GM19240 (cell line): Measurements from ENCODE around the gene CDHR3.
"Not testable (repeated sequence)": the region's sequence is repeated elsewhere in the genome, so short reads cannot be mapped to it uniquely, and the experiment has no call there.

ENCODE experiments used
- DNase-seq: peaks from one replicate; pipeline ENCODE4 v3.0.0; 2011; ENCODE audit warnings: low spot score; ENCODE audit not compliant: insufficient read length

The CDHR3 gene, protein sequence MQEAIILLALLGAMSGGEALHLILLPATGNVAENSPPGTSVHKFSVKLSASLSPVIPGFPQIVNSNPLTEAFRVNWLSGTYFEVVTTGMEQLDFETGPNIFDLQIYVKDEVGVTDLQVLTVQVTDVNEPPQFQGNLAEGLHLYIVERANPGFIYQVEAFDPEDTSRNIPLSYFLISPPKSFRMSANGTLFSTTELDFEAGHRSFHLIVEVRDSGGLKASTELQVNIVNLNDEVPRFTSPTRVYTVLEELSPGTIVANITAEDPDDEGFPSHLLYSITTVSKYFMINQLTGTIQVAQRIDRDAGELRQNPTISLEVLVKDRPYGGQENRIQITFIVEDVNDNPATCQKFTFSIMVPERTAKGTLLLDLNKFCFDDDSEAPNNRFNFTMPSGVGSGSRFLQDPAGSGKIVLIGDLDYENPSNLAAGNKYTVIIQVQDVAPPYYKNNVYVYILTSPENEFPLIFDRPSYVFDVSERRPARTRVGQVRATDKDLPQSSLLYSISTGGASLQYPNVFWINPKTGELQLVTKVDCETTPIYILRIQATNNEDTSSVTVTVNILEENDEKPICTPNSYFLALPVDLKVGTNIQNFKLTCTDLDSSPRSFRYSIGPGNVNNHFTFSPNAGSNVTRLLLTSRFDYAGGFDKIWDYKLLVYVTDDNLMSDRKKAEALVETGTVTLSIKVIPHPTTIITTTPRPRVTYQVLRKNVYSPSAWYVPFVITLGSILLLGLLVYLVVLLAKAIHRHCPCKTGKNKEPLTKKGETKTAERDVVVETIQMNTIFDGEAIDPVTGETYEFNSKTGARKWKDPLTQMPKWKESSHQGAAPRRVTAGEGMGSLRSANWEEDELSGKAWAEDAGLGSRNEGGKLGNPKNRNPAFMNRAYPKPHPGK

DNA sequence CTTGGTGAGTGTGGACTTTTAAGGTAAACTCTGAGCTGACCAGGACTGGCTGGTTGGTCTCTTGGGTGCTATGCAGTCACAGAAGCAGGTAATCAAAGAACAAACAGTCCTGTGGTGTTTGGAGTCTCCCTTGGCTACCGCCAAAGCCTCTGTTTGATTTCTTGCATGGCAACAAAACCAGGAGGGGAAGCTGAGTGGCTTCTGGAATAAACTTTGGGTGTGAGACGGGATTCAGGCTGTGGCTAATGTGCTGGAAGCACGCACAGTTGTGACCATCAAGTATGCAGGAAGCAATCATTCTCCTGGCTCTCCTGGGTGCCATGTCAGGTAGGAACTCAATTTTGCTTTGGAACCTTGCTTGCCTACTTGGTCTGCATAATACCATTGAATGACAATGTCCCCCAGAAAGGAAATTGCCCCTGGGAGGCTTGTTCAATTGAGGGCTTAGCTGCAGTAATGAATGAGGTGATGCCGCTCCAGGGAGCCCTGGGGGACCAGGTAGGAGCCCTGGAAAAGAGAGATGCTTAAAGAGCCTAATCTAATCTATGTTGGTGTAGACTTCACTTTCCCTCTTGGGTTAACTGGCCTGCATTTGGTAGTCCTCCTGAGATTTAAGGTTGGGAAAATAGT lies at the start of gene CDHR3:
TSS of gene CDHR3 (plus strand) at position 227 of the 630 bp plus-strand sequence. CDS start at position 282, 55 bp downstream.
- DNase-seq, result no peak

DNA sequence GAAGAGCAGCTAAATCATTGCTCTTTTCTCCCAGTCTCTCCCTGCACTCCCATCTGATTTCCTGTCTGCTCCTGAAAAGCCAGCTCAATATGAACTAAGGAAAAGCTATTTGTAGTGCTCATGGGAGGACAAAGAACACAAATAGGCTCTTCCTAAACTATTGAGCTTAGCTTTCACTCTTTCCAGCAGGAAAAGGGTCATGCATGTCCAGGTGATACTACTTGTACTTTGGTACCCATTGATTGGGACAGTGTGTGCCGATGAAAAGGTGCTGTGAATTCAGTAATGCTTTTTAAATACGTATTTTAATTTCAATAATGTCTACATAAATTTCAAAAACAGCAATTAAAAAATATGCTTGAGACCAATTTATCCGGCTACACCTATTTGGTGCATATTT lies 49.1 kb upstream of the CDHR3 start:
- DNase-seq, result no peak

DNA sequence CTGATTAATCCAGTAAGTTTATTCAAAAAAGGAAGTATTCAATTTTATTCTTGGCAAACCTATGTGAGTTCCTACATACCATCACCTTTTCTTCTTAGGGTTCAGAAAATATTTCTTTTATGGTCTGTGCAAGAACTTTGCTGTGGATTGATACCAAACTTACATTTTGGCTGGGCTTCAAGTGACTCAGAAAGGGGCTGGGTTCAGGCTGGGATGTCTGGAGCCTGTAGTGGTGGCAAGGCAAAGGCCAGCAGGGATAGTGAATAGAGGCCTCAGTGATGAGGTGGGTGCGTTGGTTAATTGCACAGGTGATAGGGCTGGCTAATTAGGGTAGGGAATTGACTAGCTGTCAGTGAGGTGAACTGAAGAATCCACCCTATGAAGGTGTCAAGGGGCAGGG lies 46.5 kb upstream of the CDHR3 start:
- no peak for DNase-seq

DNA sequence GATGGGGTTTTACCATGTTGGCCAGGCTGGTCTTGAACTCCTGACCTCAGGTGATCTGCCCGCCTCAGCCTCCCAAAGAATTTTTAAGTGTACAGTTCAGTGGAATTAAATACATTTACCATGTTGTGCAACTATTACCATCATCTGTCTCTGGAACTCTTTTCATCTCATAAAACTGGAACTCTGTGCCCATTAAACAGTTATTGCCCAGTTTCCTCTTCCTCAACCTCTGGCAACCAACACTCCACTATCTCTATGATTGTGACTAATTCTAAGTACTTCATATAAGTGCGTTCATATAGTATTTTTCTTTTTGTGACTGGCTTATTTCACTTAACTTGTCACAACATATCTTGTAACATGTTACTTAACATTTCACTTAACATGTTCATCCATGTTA lies 45.4 kb upstream of the CDHR3 start:
- no peak for DNase-seq

DNA sequence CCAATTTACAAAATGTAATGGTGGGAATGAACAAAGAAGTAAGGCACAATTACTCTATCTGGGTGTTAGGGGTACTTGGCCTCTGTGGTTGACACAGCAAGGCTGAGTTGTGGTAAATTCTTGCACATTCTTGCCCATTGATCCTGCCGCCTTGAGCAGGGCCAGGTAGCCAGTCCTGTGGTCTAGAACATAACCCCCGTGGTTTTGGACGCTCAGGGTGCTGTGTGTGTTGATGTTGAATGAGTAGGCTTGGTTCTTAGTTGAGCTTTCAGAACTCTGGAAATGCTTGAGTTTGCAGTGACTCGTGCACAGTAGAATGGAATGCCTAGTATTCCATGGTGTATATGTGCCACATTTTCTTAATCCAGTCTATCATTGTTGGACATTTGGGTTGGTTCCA lies 42.3 kb upstream of the CDHR3 start:
- no peak for DNase-seq

DNA sequence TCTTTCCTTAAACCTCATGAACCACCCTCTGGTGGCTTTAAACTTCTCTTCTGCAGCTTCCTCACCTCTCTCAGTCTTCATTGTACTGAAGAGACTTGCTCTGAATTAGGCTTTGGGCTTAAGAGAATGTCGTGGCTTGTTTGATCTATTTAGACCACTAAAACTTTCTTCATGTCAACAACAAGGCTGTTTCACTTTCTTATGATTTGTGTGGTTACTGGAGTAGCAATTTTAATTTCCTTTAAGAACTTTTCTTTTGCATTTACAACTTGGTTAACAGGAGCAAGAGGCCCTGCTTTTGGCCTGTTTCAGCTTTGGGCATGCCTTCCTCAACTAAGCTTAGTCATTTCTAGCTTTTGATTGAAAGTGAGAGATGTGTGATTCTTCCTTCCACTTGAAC lies 38.1 kb upstream of the CDHR3 start:
- DNase-seq, result no peak

DNA sequence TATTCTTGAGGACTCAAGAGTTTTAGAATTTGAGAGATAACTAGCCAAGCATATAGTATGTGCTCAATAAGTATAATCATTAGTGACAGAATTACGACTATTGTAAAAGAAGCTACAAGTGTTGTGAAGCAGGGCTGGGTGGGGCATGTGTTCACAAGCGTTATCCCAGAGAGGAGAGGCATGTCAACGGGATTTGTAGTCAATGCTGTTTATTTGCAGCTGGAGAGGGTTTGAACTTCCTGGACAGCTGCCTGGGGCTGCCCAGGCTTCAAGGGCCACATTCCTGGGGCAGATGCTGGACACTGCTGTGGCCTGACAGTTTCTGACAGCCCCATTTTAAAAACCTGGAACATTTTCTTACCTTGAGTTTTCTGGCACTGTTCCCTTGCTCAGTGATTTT lies 36.9 kb upstream of the CDHR3 start:
- no peak for DNase-seq

DNA sequence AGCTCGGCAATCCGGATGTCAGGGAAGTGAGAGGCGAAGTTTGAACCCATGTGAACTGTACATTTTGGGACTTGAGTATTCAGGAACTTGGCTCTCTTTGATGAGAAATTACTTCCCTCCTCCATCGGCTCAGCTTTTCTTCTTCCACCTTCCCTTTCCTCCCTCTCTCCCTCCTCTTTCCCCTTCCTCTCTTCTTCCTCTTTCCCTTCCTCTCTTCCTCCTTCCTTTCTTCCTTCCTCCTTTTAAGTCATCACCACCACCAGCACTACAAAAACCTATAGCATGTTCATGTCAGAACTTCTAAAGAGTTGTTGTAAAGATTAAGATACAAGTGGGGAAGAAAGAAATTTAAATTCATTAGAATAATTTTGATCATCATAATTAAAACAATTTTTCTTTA lies 31.9 kb upstream of the CDHR3 start:
- DNase-seq, result no peak

DNA sequence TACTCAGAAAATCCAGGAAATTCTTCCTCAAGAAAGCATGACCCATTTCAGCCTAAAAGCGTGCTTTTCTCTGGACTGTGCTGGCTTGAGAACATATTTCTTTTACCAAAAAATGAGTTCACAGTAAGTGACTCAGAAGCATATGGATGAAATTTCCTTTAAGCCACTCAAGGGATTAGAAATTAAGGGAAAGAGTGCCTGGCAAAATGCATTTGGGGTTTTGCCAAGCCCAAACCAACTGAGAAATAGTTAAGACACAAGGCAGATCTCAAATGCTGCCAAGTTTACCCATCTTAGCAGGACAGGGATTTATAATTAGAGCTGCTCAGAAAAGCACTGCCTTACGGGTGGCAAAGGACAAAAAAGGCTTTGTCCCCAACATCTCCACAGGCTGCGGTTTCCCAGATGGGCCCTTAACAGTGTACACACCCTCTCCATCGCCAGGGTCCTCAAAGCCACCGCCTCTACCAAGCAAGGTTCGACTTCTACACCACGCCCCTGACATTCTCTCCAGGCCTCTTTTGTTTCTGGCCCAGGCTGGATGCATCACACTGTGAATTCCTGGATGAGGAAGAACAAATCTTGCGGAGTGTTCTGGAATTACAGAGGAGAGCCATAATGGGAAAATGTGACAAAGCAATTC lies 30.1 kb upstream of the CDHR3 start:
- no peak for DNase-seq

DNA sequence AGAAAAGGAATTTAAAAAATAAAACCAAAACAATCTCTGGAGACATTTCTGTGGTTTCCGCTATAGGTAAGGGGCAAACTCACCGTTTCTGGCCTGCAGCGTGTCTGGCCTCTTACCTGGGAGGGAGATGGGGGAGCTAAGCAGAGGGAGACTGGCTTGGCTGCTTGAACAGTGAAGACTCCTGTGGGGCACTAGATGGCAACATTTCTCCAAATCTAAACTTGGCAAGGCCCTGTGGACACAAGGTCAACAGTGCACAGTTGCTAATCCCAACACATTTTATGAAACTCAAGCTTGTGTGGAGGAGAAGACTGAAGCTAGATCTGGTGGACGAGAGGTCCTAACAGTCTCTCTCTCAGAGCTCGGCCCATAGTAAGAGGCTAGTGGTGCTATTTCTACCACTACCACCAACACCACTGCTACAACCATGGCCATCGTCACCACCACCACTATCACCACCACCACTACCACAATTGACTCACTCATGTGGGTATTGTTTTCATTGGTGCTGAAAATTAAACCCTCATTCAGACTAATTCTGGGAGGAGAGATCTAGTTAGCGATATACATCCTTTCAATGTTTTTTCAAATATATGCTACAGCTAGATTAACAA lies 28.4 kb upstream of the CDHR3 start:
- DNase-seq, result no peak

DNA sequence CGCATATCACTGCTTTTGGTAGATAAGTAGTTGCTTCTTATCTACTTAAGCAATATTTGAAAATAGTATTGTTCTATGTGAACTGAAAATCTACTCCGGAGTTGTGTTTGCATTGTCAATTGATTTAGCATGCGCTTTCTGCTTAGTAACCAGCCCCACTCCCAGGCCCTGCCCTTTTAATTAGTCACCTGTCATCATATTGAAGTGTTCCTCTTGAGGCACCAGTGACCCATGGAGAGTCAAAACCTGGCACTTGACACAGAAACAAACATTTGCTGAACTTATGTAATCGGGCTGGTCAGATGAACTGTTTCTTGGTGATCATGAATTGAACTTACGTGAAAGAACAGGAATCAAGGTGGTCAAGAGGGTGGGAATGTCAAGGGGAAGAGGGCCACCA lies 27.8 kb upstream of the CDHR3 start:
- no peak for DNase-seq

DNA sequence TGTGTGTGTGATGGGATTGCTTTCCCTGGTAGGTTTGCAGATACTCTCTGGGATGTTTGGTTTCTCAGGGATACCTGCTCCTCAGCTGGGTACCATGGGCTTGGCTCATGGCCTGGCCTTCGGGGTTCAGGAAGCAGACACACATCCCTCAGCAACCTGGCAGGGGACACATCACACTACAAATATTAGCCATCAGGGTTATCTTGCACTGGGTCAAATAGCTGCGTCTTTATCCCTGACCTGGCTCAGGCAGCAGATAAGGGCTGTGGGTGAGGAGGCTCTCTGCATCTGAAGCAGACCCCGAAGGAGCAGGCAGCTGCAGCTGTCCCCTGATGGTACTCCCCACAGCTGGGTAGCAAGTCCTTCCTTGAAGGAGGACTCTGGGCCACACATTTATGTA lies 25.7 kb upstream of the CDHR3 start:
- no peak for DNase-seq

DNA sequence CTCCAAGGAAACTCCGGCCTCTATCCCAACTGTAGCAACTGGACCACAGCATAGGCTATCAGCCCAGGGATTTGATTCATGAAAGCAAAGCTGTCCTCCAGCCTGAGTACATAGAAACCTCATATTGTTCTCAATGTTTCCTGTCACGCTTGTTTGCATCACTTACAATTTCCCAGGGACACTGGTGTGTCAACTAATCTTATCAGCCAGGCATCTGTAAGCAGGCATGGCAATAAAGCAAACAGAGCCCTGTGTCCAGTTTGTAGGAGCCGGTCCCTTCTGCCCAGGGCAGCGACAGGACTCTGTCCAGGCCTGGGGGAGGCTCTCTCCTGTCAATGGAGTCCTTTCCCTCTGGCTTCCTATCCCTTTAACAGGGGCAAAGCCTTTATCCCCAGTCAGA lies 23.0 kb upstream of the CDHR3 start:
- DNase-seq, result no peak

DNA sequence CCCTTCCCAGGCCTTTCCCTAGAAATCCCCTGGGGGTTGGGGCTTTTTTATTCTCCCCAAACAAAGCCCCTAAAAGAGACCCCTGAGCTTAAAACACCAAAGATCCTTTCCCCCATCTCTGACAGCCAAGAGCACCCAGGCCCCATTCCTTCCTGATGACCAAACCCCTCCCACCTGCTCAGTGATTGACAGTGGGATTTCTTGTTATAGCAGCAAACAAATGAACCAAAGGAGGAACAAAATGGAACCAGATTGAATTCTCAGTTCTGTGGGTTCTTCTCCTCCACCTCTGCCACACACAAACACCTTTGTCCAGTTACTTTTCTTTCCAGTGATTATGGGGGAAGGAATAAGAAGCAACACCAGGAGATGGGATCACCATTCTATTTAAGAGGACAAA lies 21.5 kb upstream of the CDHR3 start:
- no peak for DNase-seq

DNA sequence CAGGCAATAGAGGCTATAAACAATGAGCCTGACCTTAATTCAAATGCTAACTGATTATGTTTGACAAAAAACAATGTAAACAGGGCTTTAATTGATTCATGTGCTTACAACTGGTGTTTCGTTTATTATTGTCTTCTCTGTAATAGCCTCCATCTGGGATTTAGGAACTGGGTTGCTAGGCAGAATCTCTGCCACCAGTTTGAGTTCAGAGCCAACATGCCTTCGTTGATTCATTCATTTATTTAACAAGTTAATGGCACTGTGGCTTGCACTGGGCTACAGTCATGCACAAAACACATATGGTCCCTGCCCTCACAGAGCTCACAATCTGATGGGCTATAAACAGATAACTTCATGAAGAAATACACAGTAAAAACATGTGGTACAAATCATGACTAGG lies 19.6 kb upstream of the CDHR3 start:
- no peak for DNase-seq

DNA sequence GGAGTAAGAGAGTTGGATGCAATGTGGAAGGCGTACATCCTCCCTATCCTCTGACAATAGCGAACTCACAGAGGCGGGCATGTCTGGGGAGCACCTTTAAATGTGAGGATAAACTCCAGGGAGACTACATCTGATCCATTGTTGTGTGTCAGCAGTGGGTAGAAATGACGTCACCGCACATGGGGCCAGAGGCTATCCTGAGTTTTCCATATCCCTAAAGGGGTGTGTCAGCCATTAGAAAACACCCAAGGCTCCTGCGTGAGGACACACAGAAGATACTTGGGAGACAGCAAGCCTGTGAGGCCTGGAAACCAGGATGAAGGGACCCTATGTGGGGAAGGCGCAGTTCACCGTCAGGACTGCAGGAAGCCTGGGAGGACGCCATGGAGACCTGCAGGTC lies 17.2 kb upstream of the CDHR3 start:
- no peak for DNase-seq

DNA sequence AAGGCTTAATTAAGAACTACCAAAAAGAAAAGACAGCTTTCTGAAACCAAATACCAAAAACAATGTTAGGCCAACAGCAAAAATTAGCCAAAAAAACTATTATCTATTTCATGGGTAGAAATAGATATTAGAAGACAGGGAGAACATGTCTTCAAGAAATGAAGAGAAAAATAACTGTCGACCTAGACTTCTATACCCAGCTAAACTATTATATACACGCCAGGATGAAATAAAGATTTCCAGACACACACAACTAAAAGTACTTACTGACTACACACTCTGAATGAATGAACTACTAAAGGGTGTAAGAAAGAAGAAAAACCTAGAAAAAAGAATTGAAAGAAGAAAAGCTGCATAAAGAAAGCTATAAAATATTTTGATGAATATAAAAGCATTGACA lies 11.5 kb upstream of the CDHR3 start:
- no peak for DNase-seq

DNA sequence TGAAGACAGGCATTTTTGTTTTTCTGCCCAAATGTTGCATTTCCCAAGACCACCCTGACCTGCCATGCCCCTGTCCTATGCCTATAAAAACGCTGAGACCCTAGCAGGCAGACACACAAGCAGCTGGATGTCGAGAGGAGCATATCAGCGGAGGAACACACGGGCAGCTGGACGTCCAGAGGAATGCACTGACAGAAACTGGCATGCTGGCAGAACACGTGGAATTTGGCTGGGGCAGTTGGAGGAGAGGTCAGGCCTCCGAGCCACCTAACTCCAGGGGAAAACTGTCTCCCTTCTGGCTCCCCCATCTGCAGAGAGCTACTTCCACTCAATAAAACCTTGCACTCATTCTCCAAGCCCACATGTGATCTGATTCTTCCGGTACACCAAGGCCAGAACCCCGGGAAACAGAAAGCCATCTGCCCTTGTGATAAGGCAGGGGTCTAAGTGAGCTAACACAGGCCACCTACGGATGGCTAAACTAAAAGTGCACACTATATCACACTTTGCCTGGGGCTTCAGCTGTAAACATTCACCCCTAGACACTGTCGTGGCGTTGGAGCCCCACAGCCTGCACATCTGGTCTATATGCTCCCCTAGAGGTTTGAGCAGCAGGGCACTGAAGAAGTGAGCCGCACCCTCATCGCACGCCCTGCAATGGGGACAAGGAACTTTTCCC lies 10.0 kb upstream of the CDHR3 start:
- no peak for DNase-seq

DNA sequence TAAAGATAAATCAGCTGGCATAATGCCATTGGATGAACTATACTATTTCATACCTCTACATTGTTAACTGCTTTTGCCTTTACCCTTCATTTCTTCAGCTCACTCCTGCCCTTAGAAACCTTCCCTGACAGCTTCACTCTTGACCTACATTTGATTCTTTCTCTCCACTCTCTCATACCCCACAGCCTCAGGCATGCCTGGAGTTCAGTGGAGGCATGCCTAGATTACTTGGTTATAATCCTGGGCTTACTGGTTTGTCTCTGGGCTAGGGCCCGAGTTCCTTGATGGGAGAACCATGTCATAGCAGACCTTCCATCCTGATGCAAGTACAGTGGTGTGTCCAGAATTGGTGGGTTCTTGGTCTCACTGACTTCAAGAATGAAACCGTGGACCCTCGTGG lies 8.4 kb upstream of the CDHR3 start:
- DNase-seq, result no peak

DNA sequence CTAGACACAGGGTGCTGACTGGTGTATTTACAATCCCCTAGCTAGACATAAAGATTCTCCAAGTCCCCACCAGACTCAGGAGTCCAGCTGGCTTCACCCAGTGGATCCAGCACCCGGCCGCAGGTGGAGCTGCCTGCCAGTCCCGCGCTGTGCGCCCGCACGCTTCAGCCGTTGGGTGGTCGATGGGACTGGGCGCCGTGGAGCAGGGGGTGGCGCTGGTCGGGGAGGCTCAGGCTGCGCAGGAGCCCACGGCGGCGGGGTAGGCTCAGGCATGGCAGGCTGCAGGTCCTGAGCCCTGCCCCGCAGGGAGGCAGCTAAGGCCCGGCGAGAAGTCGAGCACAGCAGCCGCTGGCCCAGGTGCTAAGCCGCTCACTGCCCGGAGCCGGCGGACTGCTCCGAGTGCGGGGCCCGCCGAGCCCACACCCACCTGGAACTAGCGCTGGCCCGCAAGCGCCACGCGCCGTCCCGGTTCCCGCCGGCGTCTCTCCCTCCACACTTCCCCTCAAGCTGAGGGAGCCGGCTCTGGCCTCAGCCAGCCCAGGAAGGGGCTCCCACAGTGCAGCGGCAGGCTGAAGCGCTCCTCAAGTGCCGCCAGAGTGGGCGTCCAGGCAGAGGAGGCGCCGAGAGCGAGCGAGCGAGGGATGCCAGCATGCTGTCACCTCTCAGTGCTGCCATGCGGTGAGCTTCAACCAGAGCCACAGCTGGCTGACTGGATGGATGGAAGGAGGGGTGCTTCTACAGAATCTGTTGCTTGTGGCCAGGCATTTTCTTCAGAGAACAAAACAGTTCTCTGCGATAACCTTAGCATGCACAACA lies 7.2 kb upstream of the CDHR3 start:
- not testable (repeated sequence) for DNase-seq
